ENCODE measurements around the gene DCXR.

DCXR gene

GRCh38 chr17:82037092-82037888, at the start of gene DCXR:
DCXR (minus strand) TSS chr17:82037697; CDS start chr17:82037682, 15 bp downstream.
- DNase-seq (ENCODE audit: low read depth in 2 of 2) = peak; percentile 86 to 93

GRCh38 chr17:82085931-82086764, 48.7 kb upstream of the DCXR start:
- DNase-seq (ENCODE audit: low read depth in 2 of 2) = no peak

DNA sequence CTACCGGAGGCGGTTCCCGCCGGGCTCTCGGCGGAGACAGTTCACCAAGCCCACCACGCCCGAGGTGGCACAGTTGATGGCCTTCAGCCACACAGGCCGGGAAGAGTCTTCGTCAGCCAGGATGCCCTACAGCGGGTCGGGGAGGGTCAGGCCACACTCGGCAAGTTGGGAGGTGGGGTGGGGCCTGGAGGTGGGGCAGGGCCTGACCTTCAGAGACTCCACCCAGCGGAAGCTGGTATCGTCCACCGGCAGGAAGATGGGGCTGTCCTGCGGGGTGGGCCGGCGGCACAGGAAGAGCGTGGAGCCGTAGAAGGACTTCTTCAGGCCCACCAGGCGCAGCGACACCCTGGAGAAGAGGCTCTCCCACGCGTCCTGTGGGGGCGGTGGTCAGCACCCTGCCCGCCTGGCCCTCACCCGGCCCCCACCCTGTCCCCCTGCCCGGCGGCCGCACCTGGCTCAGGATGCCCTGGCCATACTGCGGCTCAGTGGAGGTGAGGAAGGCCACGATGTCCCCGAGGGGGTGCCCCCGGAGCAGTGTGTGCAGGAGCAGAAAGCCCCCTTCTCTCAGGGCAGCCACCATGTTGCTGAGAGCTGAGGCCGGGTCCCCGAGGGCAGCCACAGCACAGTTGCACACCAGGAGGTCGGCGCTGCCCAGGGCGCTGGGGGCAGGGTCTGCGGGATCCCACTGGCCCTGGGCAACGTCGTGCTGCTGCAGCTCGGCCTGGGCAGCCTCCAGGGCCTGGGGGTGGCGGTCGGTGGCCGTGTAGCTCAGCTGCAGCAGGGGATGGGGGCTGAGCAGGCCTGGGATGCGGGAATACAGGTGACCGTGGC, 47.7 kb upstream of the DCXR start:
- DNase-seq (ENCODE audit: low read depth in 2 of 2) = no peak

- no peak for DNase-seq (ENCODE audit: low read depth in 2 of 2)
Observed at GRCh38 chr17:82084373-82085030, 47.0 kb upstream of the DCXR start.

DNA sequence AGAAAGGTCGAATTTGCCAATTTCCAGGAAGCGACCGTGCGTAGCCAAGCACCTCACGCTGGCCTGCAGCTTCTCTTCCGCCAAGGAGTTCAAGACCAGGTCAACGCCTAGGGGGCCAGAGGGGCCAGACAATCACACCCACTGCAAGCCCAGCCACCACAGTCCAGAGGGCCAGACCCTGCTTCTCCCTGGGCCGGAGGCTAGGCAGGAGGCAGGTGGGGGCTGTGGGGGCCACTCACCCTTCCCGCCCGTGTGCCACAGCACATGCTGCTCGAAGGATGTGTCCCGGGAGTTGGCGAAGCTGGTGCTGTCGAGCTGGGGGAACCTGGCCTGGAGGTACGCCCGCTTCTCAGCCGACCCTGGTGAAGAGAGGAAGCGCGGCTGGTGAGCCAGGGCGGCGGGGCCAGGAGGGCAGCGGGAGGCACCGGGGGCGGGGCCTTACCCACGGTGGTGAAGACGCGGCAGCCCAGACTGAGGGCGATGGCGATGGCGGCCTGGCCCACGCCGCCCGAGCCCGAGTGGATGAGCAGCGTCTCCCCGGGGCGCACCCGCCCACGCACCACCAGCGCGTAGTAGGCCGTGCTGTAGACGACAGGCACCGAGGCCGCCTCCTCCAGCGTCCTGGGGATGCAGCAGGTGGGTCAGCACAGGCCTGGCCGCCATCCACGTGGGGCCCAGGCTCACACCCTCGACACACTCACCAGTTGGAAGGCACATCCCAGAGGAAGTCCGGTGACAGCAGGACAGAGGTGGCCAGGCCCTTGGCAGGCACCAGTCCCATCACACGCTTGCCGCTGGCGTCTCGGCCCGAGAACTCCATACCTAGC, 46.2 kb upstream of the DCXR start:
- DNase-seq (ENCODE audit: low read depth in 2 of 2) = no peak

GRCh38 chr17:82083009-82083408, 45.5 kb upstream of the DCXR start:
- no peak for DNase-seq (ENCODE audit: low read depth in 2 of 2)

DNA sequence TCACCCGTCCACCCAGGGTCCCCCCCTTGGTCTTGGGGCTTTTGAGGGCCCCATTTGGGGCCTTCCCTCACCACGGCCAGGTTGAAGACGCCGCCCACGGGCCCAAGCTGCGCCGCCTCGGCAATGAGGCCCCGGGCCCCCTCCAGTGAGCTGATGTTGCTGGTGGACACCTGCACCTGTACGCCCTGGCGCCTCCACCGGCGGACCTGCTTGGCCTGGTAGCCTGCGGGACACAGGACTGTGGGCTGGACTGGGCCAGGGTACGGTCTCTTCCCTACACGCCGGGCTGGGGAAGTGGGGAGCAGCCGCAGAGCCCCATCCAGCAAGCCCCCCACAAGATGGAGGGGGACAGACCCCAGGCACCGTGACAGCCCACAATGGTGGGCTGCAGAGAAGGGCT, 45.0 kb upstream of the DCXR start:
- no peak for DNase-seq (ENCODE audit: low read depth in 2 of 2)

GRCh38 chr17:82081966-82082365, 44.5 kb upstream of the DCXR start:
- no peak for DNase-seq (ENCODE audit: low read depth in 2 of 2)

DNA sequence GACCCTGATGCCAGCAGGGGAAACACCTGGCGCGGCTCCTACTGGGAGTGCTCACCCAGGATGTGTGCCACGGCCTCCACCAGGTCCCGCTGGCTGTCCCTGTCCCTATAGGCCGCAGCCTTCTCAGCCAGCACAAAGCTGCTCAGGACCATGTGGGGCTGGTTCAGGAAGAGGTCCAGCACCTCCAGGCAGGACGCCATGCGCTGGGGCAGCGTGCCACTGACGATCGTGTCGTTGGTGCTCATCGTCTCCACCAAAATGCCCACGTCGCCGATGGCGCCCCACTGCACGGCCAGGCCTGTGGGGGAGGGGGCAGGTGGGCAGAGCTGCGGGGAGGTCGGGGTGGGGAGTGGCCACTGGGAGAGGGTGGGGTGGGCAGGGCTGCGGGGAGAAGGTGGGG, 44.0 kb upstream of the DCXR start:
- DNase-seq (ENCODE audit: low read depth in 2 of 2) = no peak

DNA sequence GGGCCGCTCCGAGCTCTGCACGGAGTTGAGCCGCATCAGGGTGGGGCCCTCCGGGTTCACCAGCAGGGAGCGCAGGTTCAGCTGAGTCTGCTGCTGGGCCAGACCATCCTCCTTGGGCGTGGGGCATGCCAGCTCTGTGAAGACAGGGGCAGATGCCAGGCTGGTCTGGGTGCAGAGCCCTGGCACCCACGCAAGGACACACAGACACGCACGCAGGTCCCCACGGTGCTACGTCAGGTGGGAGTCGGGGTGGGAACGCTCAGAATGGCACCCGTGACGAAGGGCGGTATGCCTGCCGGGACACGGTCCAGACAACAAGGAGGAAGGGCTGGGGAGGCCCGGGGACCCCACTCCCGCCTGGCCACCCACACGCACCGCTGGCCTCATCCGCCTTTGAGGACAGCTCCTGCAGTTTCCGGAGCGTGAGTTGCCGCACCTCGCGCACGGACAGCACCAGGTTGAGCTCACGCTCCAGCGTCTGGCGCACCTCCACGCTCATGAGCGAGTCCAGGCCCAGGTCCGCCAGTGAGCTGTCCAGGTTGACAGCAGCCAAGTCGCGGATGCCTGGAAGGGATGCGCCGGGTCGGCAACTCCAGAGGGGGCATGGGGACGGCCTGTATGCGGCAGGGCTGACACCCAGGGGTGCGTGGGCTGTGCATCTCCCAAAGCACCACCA, 43.4 kb upstream of the DCXR start:
- no peak for DNase-seq (ENCODE audit: low read depth in 2 of 2)

DNA sequence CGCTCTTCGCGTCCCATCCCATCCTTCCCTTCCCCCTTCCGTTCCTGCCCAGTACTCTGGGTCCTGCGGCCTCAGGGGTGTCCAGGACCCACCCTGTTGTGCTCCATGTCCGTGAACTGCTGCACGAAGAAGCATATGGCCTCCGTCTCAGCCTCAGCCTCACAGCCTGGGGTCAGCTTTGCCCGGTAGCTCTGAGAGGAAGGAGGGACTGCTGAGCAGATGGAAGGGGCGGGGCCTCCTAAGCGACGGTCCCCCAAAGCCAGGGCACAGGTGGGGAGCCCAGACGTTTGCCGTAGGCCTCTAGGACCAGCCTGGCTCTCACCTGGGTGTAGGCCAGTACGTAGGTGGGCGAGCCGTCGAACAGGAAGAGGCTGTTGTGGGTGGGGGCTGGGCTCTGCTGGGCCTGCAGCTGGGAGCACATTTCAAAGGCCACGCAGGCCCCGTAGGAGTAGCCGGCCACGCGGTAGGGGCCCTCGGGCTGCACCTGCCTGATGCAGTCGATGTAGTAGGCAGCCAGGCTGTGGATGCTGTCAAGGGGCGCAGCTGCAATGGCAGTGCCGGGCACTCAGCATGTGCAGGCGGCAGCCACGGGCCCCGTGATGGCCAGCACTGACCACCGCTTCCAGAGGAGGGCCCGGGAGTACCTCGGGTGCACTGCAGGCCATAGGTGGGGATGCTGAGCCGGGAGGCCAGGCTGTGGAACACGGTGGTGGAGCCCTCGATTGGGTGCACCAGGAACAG, 42.7 kb upstream of the DCXR start:
- no peak for DNase-seq (ENCODE audit: low read depth in 2 of 2)

GRCh38 chr17:82079001-82079677, 41.6 kb upstream of the DCXR start:
- no peak for DNase-seq (ENCODE audit: low read depth in 2 of 2)

DNA sequence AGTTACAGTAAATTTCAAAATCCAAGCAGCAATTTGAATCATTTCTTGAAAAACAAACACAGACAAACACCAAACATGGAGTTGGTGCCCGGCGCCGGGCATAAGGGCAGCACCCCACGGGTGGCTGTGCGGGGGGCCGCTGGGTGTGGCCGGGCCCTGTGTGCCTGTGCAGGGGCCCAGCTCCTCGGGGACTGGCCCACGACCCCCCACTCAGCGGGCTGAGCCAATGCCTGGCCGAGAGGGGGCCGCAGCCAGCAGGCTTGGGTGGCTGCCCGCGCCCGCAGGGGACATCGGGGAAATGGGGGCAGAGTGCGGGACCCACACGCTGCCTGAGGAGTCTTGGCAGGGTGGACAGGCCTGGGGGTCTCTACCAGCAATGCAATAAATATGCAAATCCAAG, 40.9 kb upstream of the DCXR start:
- no peak for DNase-seq (ENCODE audit: low read depth in 2 of 2)

DNA sequence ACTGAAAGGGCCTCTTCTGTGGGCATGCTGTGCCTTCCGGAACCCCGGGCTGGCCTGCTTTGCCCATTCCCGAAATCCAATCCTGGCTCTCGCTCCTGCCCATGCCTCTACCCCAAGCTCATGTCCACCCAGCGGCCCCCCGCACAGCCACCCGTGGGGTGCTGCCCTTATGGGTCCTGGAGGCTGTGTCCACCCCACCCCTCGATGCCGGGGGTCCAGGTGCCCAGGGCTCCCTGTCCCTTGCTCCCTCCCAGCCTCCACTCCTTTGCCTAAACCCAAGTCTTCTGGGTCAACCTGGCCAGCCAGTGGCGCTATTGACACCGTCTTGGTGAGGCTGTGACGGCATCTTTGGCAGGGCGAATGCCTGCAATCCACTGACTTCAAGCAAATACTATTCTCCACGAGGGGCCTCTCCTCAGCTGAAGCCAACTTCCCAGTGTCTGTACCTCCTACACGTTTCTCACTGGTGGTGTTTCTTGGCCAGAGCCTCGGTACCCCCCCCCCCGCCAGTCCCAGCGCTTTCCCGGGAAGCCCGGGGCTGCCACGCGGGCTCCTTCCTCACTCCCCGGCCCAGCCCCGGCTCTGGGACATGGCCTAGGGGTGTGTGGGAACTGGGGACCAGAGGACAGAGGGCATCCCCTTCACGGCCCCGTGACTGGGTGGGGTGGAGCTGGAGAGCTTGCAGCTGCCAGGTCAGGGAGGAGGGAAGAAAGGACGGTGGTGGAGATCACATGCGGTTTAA, 40.3 kb upstream of the DCXR start:
- DNase-seq (ENCODE audit: low read depth in 2 of 2) = no peak

GRCh38 chr17:82076785-82077591, 39.5 kb upstream of the DCXR start:
- DNase-seq (ENCODE audit: low read depth in 2 of 2) = no peak

DNA sequence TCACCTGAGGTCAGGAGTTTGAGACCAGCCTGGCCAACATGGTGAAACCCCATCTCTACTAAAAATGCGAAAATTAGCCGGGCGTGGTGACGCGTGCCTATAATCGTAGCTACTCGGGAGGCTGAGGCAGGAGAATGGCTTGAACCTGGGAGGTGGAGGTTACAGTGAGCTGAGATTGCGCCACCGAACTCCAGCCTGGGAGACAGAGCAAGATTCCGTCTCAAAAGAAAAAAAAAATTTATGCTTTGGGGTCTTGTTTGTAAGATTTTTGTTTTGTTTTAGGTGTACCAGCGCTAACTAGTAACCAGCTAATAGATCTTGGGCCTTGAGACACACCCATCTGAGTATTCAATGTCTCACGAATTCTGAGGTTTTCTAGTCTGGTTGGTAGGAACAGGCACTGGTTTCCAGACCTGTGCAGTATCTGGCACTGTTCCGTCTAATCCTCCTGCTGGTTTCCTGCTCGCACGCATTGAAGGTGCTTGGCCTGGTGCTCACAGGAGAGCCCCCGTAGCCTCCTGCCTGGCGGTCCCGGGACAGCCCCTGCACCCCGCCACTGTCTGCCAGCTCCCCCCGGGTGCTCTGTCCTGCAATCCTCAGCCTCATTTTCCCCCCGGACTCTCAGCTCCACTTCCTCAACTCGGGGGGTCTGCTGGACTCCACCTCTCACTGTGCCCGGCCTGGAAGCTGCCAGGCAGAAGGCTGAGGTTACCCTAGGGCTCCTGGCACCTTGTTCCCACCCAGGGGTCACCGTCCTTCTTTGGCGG, 38.7 kb upstream of the DCXR start:
- DNase-seq (ENCODE audit: low read depth in 2 of 2) = no peak

GRCh38 chr17:82073446-82073845, 35.9 kb upstream of the DCXR start:
- DNase-seq (ENCODE audit: low read depth in 2 of 2) = no peak

Data from stimulated activated CD8-positive, alpha-beta memory T cell treated with anti-CD3 and anti-CD28 coated beads, Interleukin-7, amount 100 ng/mL, for 4 hours (primary cell).